ENCODE measurements around the gene ACOX3.

The ACOX3 gene

GRCh38 chr4:8461616-8462015 is 21.1 kb upstream of the ACOX3 start:
- H3K27me3 ChIP-seq (ENCODE audit: control insufficient read depth, insufficient read depth, low read length), result no peaks in the 10 kb centered on the region
- H3K4me3 ChIP-seq (ENCODE audit: low read length), result no peak overlapping the region
- no peak overlapping the region for H3K9ac ChIP-seq (ENCODE audit: low read length)
- no peaks in the 10 kb centered on the region for H3K4me1 ChIP-seq (ENCODE audit: control insufficient read depth, insufficient read depth, low read length)
- H3K9me3 ChIP-seq (ENCODE audit: control insufficient read depth, low read length), result no peaks in the 10 kb centered on the region
- H3K36me3 ChIP-seq (ENCODE audit: control insufficient read depth, insufficient read depth, low read length), result peaks cover 4% of the 10 kb centered on the region

GRCh38 chr4:8461086-8461485 is 20.6 kb upstream of the ACOX3 start:
- Histone ChIP-seq H3K36me3 (ENCODE audit: control insufficient read depth, insufficient read depth, low read length) (peaks cover 4% of the 10 kb centered on the region), H3K27me3 (ENCODE audit: control insufficient read depth, insufficient read depth, low read length) (no peaks in the 10 kb centered on the region), H3K4me1 (ENCODE audit: control insufficient read depth, insufficient read depth, low read length) (no peaks in the 10 kb centered on the region), H3K9ac (ENCODE audit: low read length) (no peak overlapping the region), H3K9me3 (ENCODE audit: control insufficient read depth, low read length) (no peaks in the 10 kb centered on the region), H3K4me3 (ENCODE audit: low read length) (no peak overlapping the region)

- no peak overlapping the region for H3K9ac ChIP-seq (ENCODE audit: low read length)
- H3K9me3 ChIP-seq (ENCODE audit: control insufficient read depth, low read length), result no peaks in the 10 kb centered on the region
- no peaks in the 10 kb centered on the region for H3K27me3 ChIP-seq (ENCODE audit: control insufficient read depth, insufficient read depth, low read length)
- peaks cover 3% of the 10 kb centered on the region for H3K36me3 ChIP-seq (ENCODE audit: control insufficient read depth, insufficient read depth, low read length)
- no peaks in the 10 kb centered on the region for H3K4me1 ChIP-seq (ENCODE audit: control insufficient read depth, insufficient read depth, low read length)
- no peak overlapping the region for H3K4me3 ChIP-seq (ENCODE audit: low read length)
Observed at GRCh38 chr4:8459867-8460445, 19.4 kb upstream of the ACOX3 start.

GRCh38 chr4:8457646-8458252 is 17.2 kb upstream of the ACOX3 start:
- peaks cover 17% of the 10 kb centered on the region for H3K36me3 ChIP-seq (ENCODE audit: control insufficient read depth, insufficient read depth, low read length)

GRCh38 chr4:8453957-8454356 is 13.4 kb upstream of the ACOX3 start:
- Histone ChIP-seq H3K9me3 (ENCODE audit: control insufficient read depth, low read length) (no peaks in the 10 kb centered on the region), H3K9ac (ENCODE audit: low read length) (no peak overlapping the region), H3K4me1 (ENCODE audit: control insufficient read depth, insufficient read depth, low read length) (peaks cover 23% of the 10 kb centered on the region), H3K4me3 (ENCODE audit: low read length) (no peak overlapping the region), H3K27me3 (ENCODE audit: control insufficient read depth, insufficient read depth, low read length) (no peaks in the 10 kb centered on the region), H3K36me3 (ENCODE audit: control insufficient read depth, insufficient read depth, low read length) (peaks cover 22% of the 10 kb centered on the region)

More at GRCh38 chr4:8457646-8458252, 17.2 kb upstream of the ACOX3 start:
- H3K4me1 ChIP-seq (ENCODE audit: control insufficient read depth, insufficient read depth, low read length), result peaks cover 3% of the 10 kb centered on the region
- no peak overlapping the region for H3K9ac ChIP-seq (ENCODE audit: low read length)
- no peak overlapping the region for H3K4me3 ChIP-seq (ENCODE audit: low read length)
- no peaks in the 10 kb centered on the region for H3K27me3 ChIP-seq (ENCODE audit: control insufficient read depth, insufficient read depth, low read length)
- H3K9me3 ChIP-seq (ENCODE audit: control insufficient read depth, low read length), result no peaks in the 10 kb centered on the region

- Histone ChIP-seq H3K36me3 (ENCODE audit: control insufficient read depth, insufficient read depth, low read length) (peaks cover 22% of the 10 kb centered on the region), H3K9ac (ENCODE audit: low read length) (peak overlapping the region; percentile 66), H3K4me3 (ENCODE audit: low read length) (peak overlapping the region; percentile 10), H3K9me3 (ENCODE audit: control insufficient read depth, low read length) (no peaks in the 10 kb centered on the region), H3K27me3 (ENCODE audit: control insufficient read depth, insufficient read depth, low read length) (no peaks in the 10 kb centered on the region), H3K4me1 (ENCODE audit: control insufficient read depth, insufficient read depth, low read length) (peaks cover 23% of the 10 kb centered on the region)
Observed at GRCh38 chr4:8451440-8452182, 11.1 kb upstream of the ACOX3 start.

GRCh38 chr4:8446122-8446521 is 5.6 kb upstream of the ACOX3 start:
- Histone ChIP-seq H3K9ac (ENCODE audit: low read length) (no peak overlapping the region), H3K4me3 (ENCODE audit: low read length) (no peak overlapping the region), H3K4me1 (ENCODE audit: control insufficient read depth, insufficient read depth, low read length) (peaks cover 26% of the 10 kb centered on the region), H3K36me3 (ENCODE audit: control insufficient read depth, insufficient read depth, low read length) (no peaks in the 10 kb centered on the region), H3K9me3 (ENCODE audit: control insufficient read depth, low read length) (no peaks in the 10 kb centered on the region), H3K27me3 (ENCODE audit: control insufficient read depth, insufficient read depth, low read length) (no peaks in the 10 kb centered on the region)

GRCh38 chr4:8443801-8444200 is 3.3 kb upstream of the ACOX3 start:
- Histone ChIP-seq H3K9me3 (ENCODE audit: control insufficient read depth, low read length) (no peaks in the 10 kb centered on the region), H3K4me1 (ENCODE audit: control insufficient read depth, insufficient read depth, low read length) (peaks cover 30% of the 10 kb centered on the region), H3K27me3 (ENCODE audit: control insufficient read depth, insufficient read depth, low read length) (no peaks in the 10 kb centered on the region), H3K9ac (ENCODE audit: low read length) (no peak overlapping the region), H3K4me3 (ENCODE audit: low read length) (no peak overlapping the region), H3K36me3 (ENCODE audit: control insufficient read depth, insufficient read depth, low read length) (no peaks in the 10 kb centered on the region)

- no peak overlapping the region for H3K4me3 ChIP-seq (ENCODE audit: low read length)
- peaks cover 39% of the 10 kb centered on the region for H3K4me1 ChIP-seq (ENCODE audit: control insufficient read depth, insufficient read depth, low read length)
- no peaks in the 10 kb centered on the region for H3K36me3 ChIP-seq (ENCODE audit: control insufficient read depth, insufficient read depth, low read length)
- H3K9me3 ChIP-seq (ENCODE audit: control insufficient read depth, low read length), result no peaks in the 10 kb centered on the region
- no peaks in the 10 kb centered on the region for H3K27me3 ChIP-seq (ENCODE audit: control insufficient read depth, insufficient read depth, low read length)
- H3K9ac ChIP-seq (ENCODE audit: low read length), result peak overlapping the region; percentile 2
Observed at GRCh38 chr4:8442596-8443358, 2.3 kb upstream of the ACOX3 start.

GRCh38 chr4:8441499-8442091 is 1.1 kb upstream of the ACOX3 start:
- no peaks in the 10 kb centered on the region for H3K9me3 ChIP-seq (ENCODE audit: control insufficient read depth, low read length)
- H3K9ac ChIP-seq (ENCODE audit: low read length), result peak overlapping the region; percentile 92
- no peaks in the 10 kb centered on the region for H3K27me3 ChIP-seq (ENCODE audit: control insufficient read depth, insufficient read depth, low read length)
- no peaks in the 10 kb centered on the region for H3K36me3 ChIP-seq (ENCODE audit: control insufficient read depth, insufficient read depth, low read length)
- H3K4me3 ChIP-seq (ENCODE audit: low read length), result peak overlapping the region; percentile 86
- H3K4me1 ChIP-seq (ENCODE audit: control insufficient read depth, insufficient read depth, low read length), result peaks cover 45% of the 10 kb centered on the region

GRCh38 chr4:8439914-8440491 is 520 bp downstream of the ACOX3 start:
- Histone ChIP-seq H3K9me3 (ENCODE audit: control insufficient read depth, low read length) (no peaks in the 10 kb centered on the region), H3K4me3 (ENCODE audit: low read length) (peak overlapping the region; percentile 86), H3K36me3 (ENCODE audit: control insufficient read depth, insufficient read depth, low read length) (no peaks in the 10 kb centered on the region), H3K9ac (ENCODE audit: low read length) (peak overlapping the region; percentile 92), H3K4me1 (ENCODE audit: control insufficient read depth, insufficient read depth, low read length) (peaks cover 51% of the 10 kb centered on the region), H3K27me3 (ENCODE audit: control insufficient read depth, insufficient read depth, low read length) (no peaks in the 10 kb centered on the region)

Data from mucosa of stomach (tissue), 1 donor.